ENCODE data around the gene EML1.

DNA sequence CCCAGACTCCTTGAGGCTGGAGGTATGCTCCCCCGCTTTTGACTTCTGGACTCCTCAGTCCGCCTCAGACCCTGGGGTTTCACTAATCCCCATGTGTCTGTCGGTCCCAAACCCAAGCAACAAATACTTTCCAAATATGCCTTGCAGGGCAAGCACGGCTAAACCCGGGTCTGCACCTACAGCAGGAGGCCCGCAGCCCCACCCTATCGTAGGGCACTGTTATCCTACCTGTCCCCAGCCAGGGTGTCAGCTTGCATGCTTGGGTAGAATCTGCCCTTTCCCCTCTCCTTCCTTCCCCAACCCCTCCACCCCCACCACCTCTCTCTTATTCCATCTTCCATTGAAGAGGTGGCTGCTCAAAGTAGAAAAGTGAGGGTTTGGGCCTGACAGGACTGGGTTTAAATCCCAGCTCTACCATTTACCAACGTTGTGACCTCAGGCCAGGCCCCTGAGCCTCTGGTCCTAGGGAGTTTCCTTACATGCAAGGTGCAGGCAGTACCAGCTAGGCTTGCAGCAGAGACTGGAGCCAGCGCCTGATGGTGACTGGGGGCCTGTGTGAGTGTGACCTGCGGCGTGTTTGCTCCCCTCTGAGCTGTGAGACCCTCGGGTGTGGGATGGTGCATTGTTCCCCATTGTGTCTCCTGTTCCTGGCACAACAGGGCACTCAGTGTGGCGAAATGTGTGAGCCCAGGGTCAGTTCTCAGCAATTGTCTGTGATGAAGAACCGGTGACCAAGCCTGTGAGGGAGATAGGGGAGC lies 11.2 kb upstream of the EML1 start:
- TF ChIP-seq EZH2 (IDR thresholded peaks at IDR 0.05; ENCODE audit: borderline replicate concordance, low read length) = no peak
- TF ChIP-seq CTCF (conservative IDR thresholded peaks at IDR 0.05 in 1 of 2, IDR thresholded peaks at IDR 0.05 in 1 of 2; ENCODE audit: extremely low read depth in 1 of 2, insufficient read depth in 1 of 2, low read depth in 1 of 2, low read length in 2 of 2) = no peak
